ENCODE measurements around the gene SMCO3. TPM values are rescaled to one million over a fixed set of nuclear protein-coding genes. Genes with fewer than 3 reads are reported as not detected.

SMCO3 gene
- not detected for polyA plus RNA-seq (2012; ENCODE audit: insufficient read depth, insufficient read length, low read depth)

GRCh38 chr12:14814014-14814413 lies at the start of gene SMCO3:
Gene SMCO3, minus strand, starts transcription at chr12:14814182. Its CDS starts 7,502 bp downstream, at chr12:14806680.
- no peaks in the 10 kb centered on the region for H3K36me3 ChIP-seq
- TF ChIP-seq CTCF (IDR thresholded peaks at IDR 0.05; ENCODE audit: low read depth, low read length), result no peak
- no peak within 1 kb of the TSS for H3K4me3 ChIP-seq (ENCODE audit: low read depth, low read length)
- DNase-seq, result no peak
- no peaks in the 10 kb centered on the region for H3K27me3 ChIP-seq
- H3K4me1 ChIP-seq, result no peaks in the 10 kb centered on the region
- no peaks in the 10 kb centered on the region for H3K9me3 ChIP-seq

GRCh38 chr12:14860490-14860889 lies 46.5 kb upstream of the SMCO3 start:
- no peaks in the 10 kb centered on the region for H3K36me3 ChIP-seq
- no peaks in the 10 kb centered on the region for H3K27me3 ChIP-seq
- TF ChIP-seq CTCF (IDR thresholded peaks at IDR 0.05; ENCODE audit: low read depth, low read length), result no peak
- no peak overlapping the region for H3K4me3 ChIP-seq (ENCODE audit: low read depth, low read length)
- DNase-seq, result no peak
- no peaks in the 10 kb centered on the region for H3K4me1 ChIP-seq
- no peaks in the 10 kb centered on the region; the same call in 1 of the 2 replicates for H3K9me3 ChIP-seq

GRCh38 chr12:14858513-14858912 lies 44.5 kb upstream of the SMCO3 start:
- no peaks in the 10 kb centered on the region for H3K36me3 ChIP-seq
- TF ChIP-seq CTCF (IDR thresholded peaks at IDR 0.05; ENCODE audit: low read depth, low read length), result no peak
- H3K4me1 ChIP-seq, result peaks cover 11% of the 10 kb centered on the region; the same call in 1 of the 2 replicates
- no peak overlapping the region for H3K4me3 ChIP-seq (ENCODE audit: low read depth, low read length)
- H3K9me3 ChIP-seq, result no peaks in the 10 kb centered on the region; the same call in 1 of the 2 replicates
- no peak for DNase-seq
- no peaks in the 10 kb centered on the region for H3K27me3 ChIP-seq

GRCh38 chr12:14854586-14855183 lies 40.7 kb upstream of the SMCO3 start:
- TF ChIP-seq CTCF (IDR thresholded peaks at IDR 0.05; ENCODE audit: low read depth, low read length), result no peak
- Histone ChIP-seq H3K4me3 (ENCODE audit: low read depth, low read length) (no peak overlapping the region), H3K4me1 (peaks cover 12% of the 10 kb centered on the region; the same call in 1 of the 2 replicates), H3K27me3 (no peaks in the 10 kb centered on the region), H3K9me3 (no peaks in the 10 kb centered on the region; the same call in 1 of the 2 replicates), H3K36me3 (no peaks in the 10 kb centered on the region)
- no peak for DNase-seq

- peak; percentile 30 for DNase-seq
- H3K27me3 ChIP-seq, result no peaks in the 10 kb centered on the region
- TF ChIP-seq CTCF (IDR thresholded peaks at IDR 0.05; ENCODE audit: low read depth, low read length), result no peak
- H3K36me3 ChIP-seq, result no peaks in the 10 kb centered on the region
- peaks cover 12% of the 10 kb centered on the region; the same call in 1 of the 2 replicates for H3K4me1 ChIP-seq
- no peak overlapping the region for H3K4me3 ChIP-seq (ENCODE audit: low read depth, low read length)
- H3K9me3 ChIP-seq, result no peaks in the 10 kb centered on the region; the same call in 1 of the 2 replicates
Observed at GRCh38 chr12:14853961-14854360, 40.0 kb upstream of the SMCO3 start.

GRCh38 chr12:14852880-14853279 lies 38.9 kb upstream of the SMCO3 start:
- Histone ChIP-seq H3K9me3 (no peaks in the 10 kb centered on the region; the same call in 1 of the 2 replicates), H3K4me1 (peaks cover 12% of the 10 kb centered on the region; the same call in 1 of the 2 replicates), H3K4me3 (ENCODE audit: low read depth, low read length) (no peak overlapping the region), H3K27me3 (no peaks in the 10 kb centered on the region), H3K36me3 (no peaks in the 10 kb centered on the region)
- no peak for TF ChIP-seq CTCF (IDR thresholded peaks at IDR 0.05; ENCODE audit: low read depth, low read length)
- DNase-seq, result no peak

Data from BE2C (cell line).